ENCODE data around the gene ADARB1.

DNA sequence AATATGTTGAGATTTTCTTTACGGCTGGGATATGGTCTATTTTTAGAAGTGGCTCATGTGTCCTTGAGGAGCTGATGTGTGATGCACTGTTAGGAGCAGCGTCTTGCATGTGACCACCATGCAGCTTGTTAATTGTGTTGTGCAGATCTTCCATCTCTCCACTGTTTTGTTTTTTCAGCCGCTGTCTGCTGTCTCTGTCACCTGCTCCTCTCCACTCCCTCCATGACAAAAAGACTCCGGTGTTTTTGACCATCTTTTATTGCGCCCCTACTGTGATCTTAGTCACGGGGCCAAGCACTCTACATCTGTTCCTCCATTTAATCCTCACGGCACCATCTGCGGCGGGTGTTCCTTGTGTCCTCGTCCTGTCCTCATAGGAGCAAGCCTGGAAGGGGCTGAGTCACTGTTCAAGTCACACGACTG lies 51.8 kb downstream of the ADARB1 start:
- TF ChIP-seq MTA3 (IDR thresholded peaks at IDR 0.05; ENCODE audit: borderline replicate concordance) (no peak), HNRNPL (IDR thresholded peaks at IDR 0.05; ENCODE audit: low read depth, low read length) (no peak), ZNF347 (CRISPR knock-in tag; IDR thresholded peaks at IDR 0.05; ENCODE audit: low read depth) (no peak), TAF1 (IDR thresholded peaks at IDR 0.05; ENCODE audit: control insufficient read depth, extremely low read depth, insufficient read depth, low read length, severe bottlenecking) (no peak), CBX3 (IDR thresholded peaks at IDR 0.05; ENCODE audit: borderline replicate concordance in 1 of 2, low read length in 2 of 2) (no peak), POLR2A (conservative IDR thresholded peaks at IDR 0.05) (no peak), CREM (IDR thresholded peaks at IDR 0.05; ENCODE audit: low read depth) (no peak), RFX1 (IDR thresholded peaks at IDR 0.05) (no peak)
- TF ChIP-seq, protein P1, sequence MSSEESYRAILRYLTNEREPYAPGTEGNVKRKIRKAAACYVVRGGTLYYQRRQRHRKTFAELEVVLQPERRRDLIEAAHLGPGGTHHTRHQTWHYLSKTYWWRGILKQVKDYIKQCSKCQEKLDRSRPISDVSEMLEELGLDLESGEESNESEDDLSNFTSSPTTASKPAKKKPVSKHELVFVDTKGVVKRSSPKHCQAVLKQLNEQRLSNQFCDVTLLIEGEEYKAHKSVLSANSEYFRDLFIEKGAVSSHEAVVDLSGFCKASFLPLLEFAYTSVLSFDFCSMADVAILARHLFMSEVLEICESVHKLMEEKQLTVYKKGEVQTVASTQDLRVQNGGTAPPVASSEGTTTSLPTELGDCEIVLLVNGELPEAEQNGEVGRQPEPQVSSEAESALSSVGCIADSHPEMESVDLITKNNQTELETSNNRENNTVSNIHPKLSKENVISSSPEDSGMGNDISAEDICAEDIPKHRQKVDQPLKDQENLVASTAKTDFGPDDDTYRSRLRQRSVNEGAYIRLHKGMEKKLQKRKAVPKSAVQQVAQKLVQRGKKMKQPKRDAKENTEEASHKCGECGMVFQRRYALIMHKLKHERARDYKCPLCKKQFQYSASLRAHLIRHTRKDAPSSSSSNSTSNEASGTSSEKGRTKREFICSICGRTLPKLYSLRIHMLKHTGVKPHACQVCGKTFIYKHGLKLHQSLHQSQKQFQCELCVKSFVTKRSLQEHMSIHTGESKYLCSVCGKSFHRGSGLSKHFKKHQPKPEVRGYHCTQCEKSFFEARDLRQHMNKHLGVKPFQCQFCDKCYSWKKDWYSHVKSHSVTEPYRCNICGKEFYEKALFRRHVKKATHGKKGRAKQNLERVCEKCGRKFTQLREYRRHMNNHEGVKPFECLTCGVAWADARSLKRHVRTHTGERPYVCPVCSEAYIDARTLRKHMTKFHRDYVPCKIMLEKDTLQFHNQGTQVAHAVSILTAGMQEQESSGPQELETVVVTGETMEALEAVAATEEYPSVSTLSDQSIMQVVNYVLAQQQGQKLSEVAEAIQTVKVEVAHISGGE (CRISPR knock-in tag; IDR thresholded peaks at IDR 0.05): no peak
- TF ChIP-seq, protein P2, sequence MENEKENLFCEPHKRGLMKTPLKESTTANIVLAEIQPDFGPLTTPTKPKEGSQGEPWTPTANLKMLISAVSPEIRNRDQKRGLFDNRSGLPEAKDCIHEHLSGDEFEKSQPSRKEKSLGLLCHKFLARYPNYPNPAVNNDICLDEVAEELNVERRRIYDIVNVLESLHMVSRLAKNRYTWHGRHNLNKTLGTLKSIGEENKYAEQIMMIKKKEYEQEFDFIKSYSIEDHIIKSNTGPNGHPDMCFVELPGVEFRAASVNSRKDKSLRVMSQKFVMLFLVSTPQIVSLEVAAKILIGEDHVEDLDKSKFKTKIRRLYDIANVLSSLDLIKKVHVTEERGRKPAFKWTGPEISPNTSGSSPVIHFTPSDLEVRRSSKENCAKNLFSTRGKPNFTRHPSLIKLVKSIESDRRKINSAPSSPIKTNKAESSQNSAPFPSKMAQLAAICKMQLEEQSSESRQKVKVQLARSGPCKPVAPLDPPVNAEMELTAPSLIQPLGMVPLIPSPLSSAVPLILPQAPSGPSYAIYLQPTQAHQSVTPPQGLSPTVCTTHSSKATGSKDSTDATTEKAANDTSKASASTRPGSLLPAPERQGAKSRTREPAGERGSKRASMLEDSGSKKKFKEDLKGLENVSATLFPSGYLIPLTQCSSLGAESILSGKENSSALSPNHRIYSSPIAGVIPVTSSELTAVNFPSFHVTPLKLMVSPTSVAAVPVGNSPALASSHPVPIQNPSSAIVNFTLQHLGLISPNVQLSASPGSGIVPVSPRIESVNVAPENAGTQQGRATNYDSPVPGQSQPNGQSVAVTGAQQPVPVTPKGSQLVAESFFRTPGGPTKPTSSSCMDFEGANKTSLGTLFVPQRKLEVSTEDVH (IDR thresholded peaks at IDR 0.05; ENCODE audit: low read depth, partially characterized antibody): no peak
- TF ChIP-seq, protein P3, sequence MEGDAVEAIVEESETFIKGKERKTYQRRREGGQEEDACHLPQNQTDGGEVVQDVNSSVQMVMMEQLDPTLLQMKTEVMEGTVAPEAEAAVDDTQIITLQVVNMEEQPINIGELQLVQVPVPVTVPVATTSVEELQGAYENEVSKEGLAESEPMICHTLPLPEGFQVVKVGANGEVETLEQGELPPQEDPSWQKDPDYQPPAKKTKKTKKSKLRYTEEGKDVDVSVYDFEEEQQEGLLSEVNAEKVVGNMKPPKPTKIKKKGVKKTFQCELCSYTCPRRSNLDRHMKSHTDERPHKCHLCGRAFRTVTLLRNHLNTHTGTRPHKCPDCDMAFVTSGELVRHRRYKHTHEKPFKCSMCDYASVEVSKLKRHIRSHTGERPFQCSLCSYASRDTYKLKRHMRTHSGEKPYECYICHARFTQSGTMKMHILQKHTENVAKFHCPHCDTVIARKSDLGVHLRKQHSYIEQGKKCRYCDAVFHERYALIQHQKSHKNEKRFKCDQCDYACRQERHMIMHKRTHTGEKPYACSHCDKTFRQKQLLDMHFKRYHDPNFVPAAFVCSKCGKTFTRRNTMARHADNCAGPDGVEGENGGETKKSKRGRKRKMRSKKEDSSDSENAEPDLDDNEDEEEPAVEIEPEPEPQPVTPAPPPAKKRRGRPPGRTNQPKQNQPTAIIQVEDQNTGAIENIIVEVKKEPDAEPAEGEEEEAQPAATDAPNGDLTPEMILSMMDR (IDR thresholded peaks at IDR 0.05 in 2 of 3, conservative IDR thresholded peaks at IDR 0.05 in 1 of 3; ENCODE audit: insufficient read depth in 2 of 3, low read depth in 1 of 3, low read length in 3 of 3): no peak
- TF ChIP-seq, protein P4, sequence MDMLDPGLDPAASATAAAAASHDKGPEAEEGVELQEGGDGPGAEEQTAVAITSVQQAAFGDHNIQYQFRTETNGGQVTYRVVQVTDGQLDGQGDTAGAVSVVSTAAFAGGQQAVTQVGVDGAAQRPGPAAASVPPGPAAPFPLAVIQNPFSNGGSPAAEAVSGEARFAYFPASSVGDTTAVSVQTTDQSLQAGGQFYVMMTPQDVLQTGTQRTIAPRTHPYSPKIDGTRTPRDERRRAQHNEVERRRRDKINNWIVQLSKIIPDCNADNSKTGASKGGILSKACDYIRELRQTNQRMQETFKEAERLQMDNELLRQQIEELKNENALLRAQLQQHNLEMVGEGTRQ (CRISPR knock-in tag; IDR thresholded peaks at IDR 0.05): no peak
- TF ChIP-seq, protein P5, sequence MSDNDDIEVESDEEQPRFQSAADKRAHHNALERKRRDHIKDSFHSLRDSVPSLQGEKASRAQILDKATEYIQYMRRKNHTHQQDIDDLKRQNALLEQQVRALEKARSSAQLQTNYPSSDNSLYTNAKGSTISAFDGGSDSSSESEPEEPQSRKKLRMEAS (CRISPR knock-in tag; IDR thresholded peaks at IDR 0.05): no peak

Data from K562 (cell line).